Adrenal gland (tissue), 12 donors: Measurements from ENCODE around the gene ANXA2R. TPM values are rescaled to one million over a fixed set of nuclear protein-coding genes. Genes with fewer than 3 reads are reported as not detected.
A peak's percentile ranks its signal among the peaks of the same experiment; 100 is the strongest.

Experiments
- DNase-seq, 7 donors: peaks; one replicate each; pipeline ENCODE4 v3.0.0-alpha.2; 2019 to 2020
- H3K27ac ChIP-seq, 5 donors: fragments of 200-600 bp; sonication (generic) in 4 of 5; 1 replicate in 3 of 5; 2 replicates in 2 of 5; pipeline versions ENCODE4 v1.5.1 to v1.8.0; 2016 to 2020; ENCODE audit warnings: mild to moderate bottlenecking in 1 of 5
- H3K27me3 ChIP-seq: fragments of 200-600 bp; 2 replicates; pipeline ENCODE4 v1.8.0; 2021
- H3K36me3 ChIP-seq, 2 donors: fragments of 200-600 bp; replicated peaks in 1 of 2; 1 replicate in 1 of 2; 2 replicates in 1 of 2; pipeline versions ENCODE4 v1.5.1 to v1.8.0; 2018 to 2022
- H3K4me1 ChIP-seq, 2 donors: fragments of 200-600 bp; replicated peaks in 1 of 2; 1 replicate in 1 of 2; 2 replicates in 1 of 2; pipeline versions ENCODE4 v1.5.1 to v1.8.0; 2018 to 2021
- H3K4me3 ChIP-seq, 4 donors: fragments of 200-600 bp; sonication (generic) in 3 of 4; one replicate each; pipeline ENCODE4 v1.5.1; 2016 to 2018
- H3K9me3 ChIP-seq, 3 donors: fragments of 200-600 bp; sonication (generic) in 1 of 3; replicated peaks in 1 of 3; 1 replicate in 2 of 3; 2 replicates in 1 of 3; pipeline versions ENCODE4 v1.5.1 to v1.8.0; 2016 to 2021
- CTCF ChIP-seq, 6 experiments: fragments of 450-650 bp in 4 of 6; fragments of 200-600 bp in 2 of 6; sonication (generic) in 1 of 6; IDR thresholded peaks; 1 replicate in 5 of 6; 2 replicates in 1 of 6; pipeline versions ENCODE4 v1.5.1 to v1.8.0; 2016 to 2021; ENCODE audit warnings: antibody characterized with exemption in 6 of 6, mild to moderate bottlenecking in 2 of 6, moderate library complexity in 1 of 6
- POLR2A ChIP-seq, 2 donors: fragments of 450-650 bp; IDR thresholded peaks; one replicate each; pipeline ENCODE4 v1.6.1; 2017; ENCODE audit warnings: antibody characterized with exemption in 2 of 2, mild to moderate bottlenecking in 2 of 2, moderate library complexity in 1 of 2
- WGBS, 4 donors: extraction: QIAGEN DNeasy Blood & Tissue Kit in 2 of 4; methylation state at CpG; one replicate each; pipeline versions ENCODE4 v1.1.5 to v1.1.7; 2013 to 2017; 5-methylcytosine and 5-hydroxymethylcytosine counted together
- intact Hi-C, 2 donors: fragments of 100-400 bp; cut with DNase I; formaldehyde crosslinking; loops; one replicate each; pipeline versions ENCODE4 v1.14.1 to v1.15.0; 2022 to 2023
- polyA plus RNA-seq, 3 donors: library from polyadenylated mRNA; stranded (reverse); fragments of 200-250 nt in 2 of 3; fragments of 350-450 nt in 1 of 3; fragmentation: Illumina TruSeq in 1 of 3; extraction: RNeasy Lipid Tissue Mini Kit (QIAGEN cat#74804) in 1 of 3; gene quantifications; one replicate each; pipeline ENCODE4 v1.2.3, GENCODE V29; 2013 to 2014
- total RNA-seq, 9 donors: library from RNA; depleted of rRNA in 4 of 9; stranded (reverse); fragments of >200 nt in 4 of 9; fragments of 120-200 nt in 1 of 9; fragmentation: NEBNext Ultra II Directional in 1 of 9; extraction: Animal tissue kit (Norgen Biotek cat#: 25700) in 1 of 9; gene quantifications; one replicate each; pipeline versions ENCODE4 v1.1.0 to v1.2.4, GENCODE V29; 2013 to 2023
- donor health status: healthy with polysubstance abuse.
- donor health status: Bipolar disorder and iron deficiency.
- donor health status: DM: yes; HTN: yes; CAD: no.
- donor health status: DM: no; HTN: no; CAD: no.
- donor health status: DM: no; HTN: no; CAD: no.
- donor health status: DM: yes; HTN: yes; CAD: no.

The ANXA2R gene
- total and polyA plus RNA-seq, 12 donors = 0.30 to 5.2 (median 2.8) TPM

DNA sequence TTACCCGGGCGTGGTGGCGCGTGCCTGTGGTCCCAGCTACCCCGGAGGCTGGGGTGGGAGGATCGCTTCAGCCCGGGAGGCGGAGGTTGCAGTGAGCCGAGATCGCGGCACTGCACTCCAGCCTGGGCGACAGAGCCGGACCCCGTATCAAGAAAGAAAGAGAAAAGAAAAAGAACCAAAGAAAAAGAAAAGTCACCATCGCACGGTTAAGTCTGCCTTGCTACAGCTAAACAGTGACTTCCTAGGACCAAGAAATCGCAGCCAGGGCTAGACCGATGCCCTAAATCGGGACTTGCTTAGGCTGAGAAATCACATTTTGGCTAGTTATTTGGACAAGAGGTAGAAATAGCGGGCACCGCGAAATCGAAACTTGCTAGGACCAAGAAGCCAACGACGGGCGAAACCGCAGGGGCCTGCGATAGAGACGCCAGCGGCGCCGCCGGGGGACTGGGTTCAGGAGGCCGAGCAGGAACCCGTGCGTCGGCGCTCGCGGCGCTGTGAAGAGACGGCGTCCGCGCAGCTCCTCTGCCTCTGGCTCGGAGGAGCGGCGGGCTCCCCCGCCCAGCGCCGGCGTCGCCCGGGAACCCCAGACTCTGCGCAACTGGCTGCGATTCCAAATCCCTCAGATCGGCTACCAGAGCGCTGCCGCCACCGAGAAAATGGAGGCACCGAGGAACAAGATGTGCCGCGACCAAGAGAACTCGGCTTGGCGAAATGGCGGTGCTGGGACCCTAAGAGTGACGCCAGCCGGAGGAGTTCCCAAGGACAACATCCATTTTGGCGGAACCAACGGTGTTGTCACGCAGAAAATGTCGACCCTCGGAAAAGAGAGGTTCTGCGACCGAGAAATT, 26.1 kb upstream of the ANXA2R start:
- DNase-seq = peak; percentile 74 to 87 (median 77)
- peak overlapping the region; percentile 67 to 85 (median 77) for H3K4me3 ChIP-seq
- WGBS, 4 donors = 0 to 1% (median 0%) methylated on average over 40 to 75 of the region's 75 CpGs
- H3K36me3 ChIP-seq = peaks cover 0 to 12% of the 10 kb centered on the region in 2 donors
- H3K27me3 ChIP-seq = no peaks in the 10 kb centered on the region
- no peaks in the 10 kb centered on the region for H3K9me3 ChIP-seq
- peaks cover 19 to 30% of the 10 kb centered on the region in 2 donors for H3K4me1 ChIP-seq
- intact Hi-C loops = loop anchor here in 1 of 2 donors (2.0 kb wide), 1 partner anchor 23 kb away; no protein-coding TSS in a partner anchor
- TF ChIP-seq CTCF (IDR thresholded peaks at IDR 0.05) = no peak
- TF ChIP-seq POLR2A (IDR thresholded peaks at IDR 0.05) = peak; percentile 49 to 71
- peak overlapping the region; percentile 96 to 99 (median 98) for H3K27ac ChIP-seq

- H3K27me3 ChIP-seq = no peaks in the 10 kb centered on the region
- DNase-seq = peak in 2 of 7 donors; percentile 23 to 32
- intact Hi-C loops = loop anchor here in 1 of 2 donors (2.0 kb wide), 1 partner anchor 23 kb away; no protein-coding TSS in a partner anchor
- peak overlapping the region; percentile 96 to 99 (median 98) for H3K27ac ChIP-seq
- 2 to 10% (median 5%) methylated on average over 18 of the region's 18 CpGs for WGBS, 4 donors
- H3K4me3 ChIP-seq = peak overlapping the region in 3 of 4 donors; percentile 67 to 85 (median 82)
- no peak for TF ChIP-seq POLR2A (IDR thresholded peaks at IDR 0.05)
- no peak for TF ChIP-seq CTCF (IDR thresholded peaks at IDR 0.05)
- H3K36me3 ChIP-seq = peaks cover 0 to 5% of the 10 kb centered on the region in 2 donors
- H3K9me3 ChIP-seq = no peaks in the 10 kb centered on the region
- peaks cover 19 to 30% of the 10 kb centered on the region in 2 donors for H3K4me1 ChIP-seq
These were observed 25.3 kb upstream of the ANXA2R start for GRCh38 chr5:43065387-43065947.

GRCh38 chr5:43063721-43064171, 23.6 kb upstream of the ANXA2R start:
- no peaks in the 10 kb centered on the region for H3K36me3 ChIP-seq
- no peaks in the 10 kb centered on the region for H3K9me3 ChIP-seq
- DNase-seq = peak in 2 of 7 donors; percentile 35 to 41
- peak overlapping the region in 1 of 4 donors; percentile 67 for H3K4me3 ChIP-seq
- no peak for TF ChIP-seq POLR2A (IDR thresholded peaks at IDR 0.05)
- TF ChIP-seq CTCF (IDR thresholded peaks at IDR 0.05) = no peak
- H3K27me3 ChIP-seq = no peaks in the 10 kb centered on the region
- peak overlapping the region in 3 of 5 donors; percentile 31 to 99 (median 82) for H3K27ac ChIP-seq
- intact Hi-C loops = loop anchor here in 1 of 2 donors (2.0 kb wide), 1 partner anchor 21 kb away; no protein-coding TSS in a partner anchor
- peaks cover 12 to 13% of the 10 kb centered on the region in 2 donors for H3K4me1 ChIP-seq
- WGBS, 4 donors = 81 to 92% (median 82%) methylated on average over 11 to 12 of the region's 12 CpGs
